GM18868 (cell line): Measurements from ENCODE around the gene STK11IP.

Experiments
- ATAC-seq: cut with Tn5 transposase; IDR thresholded peaks from one replicate; pipeline ENCODE4 v1.9.1; 2021; ENCODE audit warnings: mild to moderate bottlenecking, moderate library complexity; ENCODE audit not compliant: unreplicated experiment

The STK11IP gene

DNA sequence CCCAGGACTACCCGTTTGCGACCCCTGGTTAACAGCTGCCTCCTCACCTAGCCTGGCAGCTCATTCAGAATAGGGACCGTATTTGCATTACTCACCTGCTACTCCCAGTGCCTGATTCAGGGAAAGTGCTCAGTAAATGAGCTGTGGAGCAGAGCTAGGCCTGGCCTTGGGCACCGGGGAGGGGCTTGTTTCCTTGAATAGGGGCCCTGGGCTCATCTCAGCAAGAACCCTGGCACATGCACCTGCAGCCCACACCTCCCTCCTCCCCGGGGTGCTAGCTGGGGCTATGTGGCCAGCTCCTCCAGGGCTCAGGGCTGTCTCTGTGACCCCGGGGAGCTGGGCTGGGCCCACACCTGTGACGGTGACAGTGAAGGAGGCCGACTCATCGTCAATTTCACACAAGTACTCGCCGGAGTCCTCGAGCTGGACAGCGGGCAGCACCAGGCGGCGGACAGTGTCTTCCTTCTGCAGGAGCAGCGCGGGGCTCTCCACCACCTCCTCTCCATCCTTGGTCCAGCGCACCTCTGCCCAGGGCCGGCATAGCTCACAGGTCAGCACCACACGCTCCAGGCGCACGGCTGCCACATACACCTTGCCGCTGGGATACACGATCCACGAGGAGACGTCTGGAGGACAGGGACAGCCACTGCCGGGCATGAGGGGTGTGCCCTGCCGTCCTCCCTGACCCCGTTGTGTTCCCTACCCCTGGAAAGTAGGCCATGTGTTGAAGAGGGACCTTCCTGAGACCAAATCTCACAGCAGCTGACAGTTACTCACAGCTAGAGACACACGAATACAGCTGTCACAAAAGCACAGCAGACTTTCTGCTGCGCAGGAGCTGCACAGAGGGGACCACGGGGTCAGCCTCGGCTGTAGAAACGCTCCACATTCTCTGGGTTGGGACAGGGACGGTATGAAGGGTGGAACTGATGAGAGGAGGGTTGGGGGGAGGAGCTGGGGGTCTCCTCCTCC lies 35.3 kb upstream of the STK11IP start:
- no peak for ATAC-seq

DNA sequence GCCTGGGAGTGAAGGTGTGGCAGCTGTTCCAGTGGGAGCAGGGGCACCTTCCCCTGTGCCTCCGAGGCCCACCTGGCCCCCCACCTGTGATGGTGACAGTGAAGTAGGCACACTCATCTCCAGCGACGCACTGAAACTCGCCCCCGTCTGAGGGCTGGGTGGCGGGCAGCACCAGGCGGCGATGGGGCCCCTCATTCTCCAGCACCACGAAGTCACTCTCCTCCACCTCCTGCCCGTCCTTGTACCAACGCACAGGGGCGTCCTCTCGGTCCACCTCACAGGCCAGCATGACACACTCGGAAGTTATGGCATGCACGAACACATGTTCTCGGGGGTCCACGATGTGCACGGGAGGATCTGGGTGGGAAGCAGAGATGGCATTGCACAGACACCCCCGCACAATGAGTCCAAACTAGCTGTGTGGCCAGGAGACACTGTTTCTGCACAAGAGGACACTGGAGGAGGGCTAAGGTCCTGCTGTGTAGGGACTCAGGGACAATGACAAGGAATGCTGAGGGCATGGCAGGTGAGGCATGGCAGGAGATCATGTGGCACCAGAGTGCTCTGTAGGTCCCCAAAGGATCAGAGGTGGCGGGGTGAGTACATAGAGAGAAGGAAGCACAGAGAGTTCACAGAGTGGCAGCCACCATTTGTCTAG lies 34.3 kb upstream of the STK11IP start:
- ATAC-seq = no peak

DNA sequence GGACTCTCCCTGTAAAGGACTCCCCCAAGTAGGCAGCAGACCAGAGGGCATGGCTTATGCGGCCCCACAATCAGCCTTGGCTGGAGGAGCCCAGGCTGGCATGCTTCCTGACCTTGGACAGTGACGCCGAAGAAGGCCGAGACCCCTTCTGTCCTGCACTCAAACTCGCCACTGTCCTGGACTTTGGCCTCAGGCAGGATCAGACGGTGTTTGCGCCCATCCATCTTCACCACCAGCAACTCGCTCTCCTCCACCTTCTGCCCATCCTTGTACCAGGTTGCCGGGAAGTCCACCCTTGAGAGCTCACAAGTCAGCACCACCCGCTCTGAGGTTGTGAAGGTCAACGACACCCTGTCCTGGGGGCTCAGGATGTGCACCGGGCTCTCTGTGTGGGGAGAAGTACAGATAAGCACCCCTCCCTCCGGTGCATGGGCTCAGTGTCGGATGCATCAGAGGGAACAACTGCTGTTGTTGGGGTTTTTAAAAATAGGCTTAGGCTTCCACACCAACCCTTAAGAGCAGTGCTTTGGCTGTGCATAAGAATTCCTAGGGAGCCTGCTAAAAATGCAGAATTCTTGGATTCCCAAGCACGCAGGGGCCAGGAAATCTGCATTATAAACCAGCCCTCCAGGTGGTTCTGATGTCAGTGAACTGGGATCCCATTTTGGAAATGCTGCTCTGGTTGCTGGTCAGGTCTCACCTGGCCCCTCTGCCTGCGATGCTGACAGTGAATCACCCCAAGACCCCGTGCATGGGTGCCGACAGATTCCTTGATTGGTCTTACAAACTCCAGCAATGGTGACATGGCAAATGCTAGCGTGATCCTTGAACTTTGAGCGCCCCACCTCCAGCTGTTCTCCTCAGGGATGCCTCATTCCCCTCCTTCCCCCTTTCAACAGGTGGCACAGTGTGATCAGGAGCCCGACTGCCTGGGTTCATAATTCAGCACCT lies 32.3 kb upstream of the STK11IP start:
- no peak for ATAC-seq

DNA sequence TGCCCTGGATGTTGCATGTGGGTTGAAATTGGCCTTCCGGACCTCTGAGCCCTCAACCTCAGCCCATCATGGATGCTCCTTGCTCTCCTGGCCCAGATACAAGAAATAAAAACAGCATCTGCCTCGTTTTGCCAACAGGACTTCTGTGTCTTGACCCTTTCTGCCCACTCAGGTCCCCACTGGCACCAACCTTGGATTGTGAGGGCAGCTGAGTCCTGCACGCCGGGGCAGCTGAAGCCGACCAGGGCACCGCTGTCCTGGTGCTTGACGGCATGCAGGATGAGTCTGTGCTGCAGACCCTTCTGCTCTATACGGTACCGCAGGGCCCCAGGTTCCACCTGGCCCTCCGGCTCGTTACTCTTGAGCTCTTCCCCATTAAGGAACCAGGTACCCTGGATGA lies 31.0 kb upstream of the STK11IP start:
- ATAC-seq = no peak

GRCh38 chr2:219567131-219567530 lies 30.5 kb upstream of the STK11IP start:
- no peak for ATAC-seq

GRCh38 chr2:219567791-219568361 lies 29.8 kb upstream of the STK11IP start:
- ATAC-seq = no peak

DNA sequence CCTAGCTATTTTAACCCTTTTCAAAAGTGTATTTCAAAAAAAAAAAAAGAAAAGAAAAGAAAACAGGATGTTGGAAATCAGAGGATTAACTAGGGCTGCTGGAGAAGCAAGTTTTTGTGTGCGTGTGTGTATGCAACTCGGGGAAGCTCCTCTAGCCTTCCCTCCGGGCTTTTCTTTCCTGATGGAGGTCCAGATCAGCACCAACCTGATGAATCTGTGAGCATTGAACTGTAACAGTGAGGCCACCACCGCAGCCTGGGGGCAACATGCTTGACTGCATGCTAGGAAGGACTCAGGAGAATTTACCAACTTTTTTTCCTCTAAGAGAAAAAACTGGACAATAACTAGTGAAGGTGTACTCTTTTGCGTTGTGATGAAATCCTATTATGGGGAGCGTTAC lies 28.6 kb upstream of the STK11IP start:
- no peak for ATAC-seq

DNA sequence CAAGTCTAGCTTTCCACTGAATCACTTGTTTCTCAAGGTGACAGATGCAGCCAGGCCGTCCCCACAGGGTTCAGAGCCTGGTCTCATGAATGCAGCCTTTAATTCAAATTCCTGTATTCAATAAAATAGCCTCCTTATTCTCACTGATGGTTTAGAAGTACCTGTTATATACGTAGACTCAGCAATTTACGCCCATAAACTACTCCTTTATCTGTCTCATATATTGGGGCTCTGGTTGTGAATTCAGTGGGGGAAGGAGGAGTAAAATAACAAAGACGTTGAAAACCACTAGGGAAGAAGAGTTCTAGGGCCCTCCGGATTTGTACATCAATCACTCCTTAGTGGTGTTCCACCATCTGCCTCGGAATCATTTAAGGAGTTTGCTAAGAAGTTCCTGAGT lies 28.0 kb upstream of the STK11IP start:
- ATAC-seq = no peak

DNA sequence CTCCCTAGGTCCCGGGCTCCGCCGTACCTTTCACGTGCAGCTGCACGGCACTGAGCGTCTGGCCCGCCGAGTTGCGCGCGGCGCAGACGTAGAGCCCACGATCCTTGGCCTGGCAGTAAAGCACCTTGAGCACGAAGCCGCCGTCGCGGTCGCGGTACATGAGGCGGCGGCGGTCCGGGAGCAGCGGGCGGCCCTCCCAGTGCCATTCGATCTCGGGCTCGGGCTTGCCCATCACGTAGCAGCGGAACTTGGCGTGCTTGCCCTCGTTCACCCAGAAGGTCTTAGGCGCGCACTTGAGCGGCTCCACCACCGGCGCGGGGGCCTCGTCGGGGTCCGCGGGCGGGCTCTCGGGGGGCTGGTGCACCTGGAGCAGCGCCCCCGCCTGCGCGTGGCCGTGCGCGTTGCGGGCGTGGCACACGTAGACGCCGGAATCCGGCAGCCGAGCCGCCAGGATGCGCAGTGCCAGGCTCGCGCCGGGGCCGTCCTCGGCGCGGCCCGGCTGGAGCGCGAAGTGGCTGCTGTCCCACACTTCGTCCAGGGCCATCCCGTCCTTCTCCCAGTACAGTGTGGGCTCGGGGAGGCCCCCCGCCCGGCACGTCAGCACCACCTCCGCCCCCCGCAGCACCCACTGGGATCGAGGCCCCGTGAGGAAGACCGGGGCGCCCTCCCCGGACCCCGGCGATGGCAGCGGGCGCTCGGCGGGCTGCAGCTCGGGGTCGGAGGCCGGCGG lies 27.3 kb upstream of the STK11IP start:
- no peak for ATAC-seq

DNA sequence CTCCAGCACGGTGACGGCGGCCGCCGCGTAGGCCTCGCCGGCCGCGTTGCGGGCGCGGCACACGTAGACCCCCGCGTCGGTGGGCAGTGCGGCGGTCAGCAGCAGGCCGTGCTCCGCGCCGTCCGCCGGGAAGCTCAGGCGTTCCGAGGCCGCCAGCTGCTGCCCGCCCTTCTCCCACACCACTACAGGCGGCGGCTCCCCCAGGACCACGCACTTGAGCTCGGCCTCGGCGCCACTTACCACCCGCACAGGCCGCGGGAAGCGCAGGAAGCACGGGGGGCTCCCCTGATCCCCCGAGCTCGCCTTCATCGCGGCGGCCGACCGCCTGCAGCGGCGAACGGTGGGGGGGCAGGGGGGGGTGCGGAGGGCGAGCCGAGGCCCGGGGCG lies 26.7 kb upstream of the STK11IP start:
- no peak for ATAC-seq

DNA sequence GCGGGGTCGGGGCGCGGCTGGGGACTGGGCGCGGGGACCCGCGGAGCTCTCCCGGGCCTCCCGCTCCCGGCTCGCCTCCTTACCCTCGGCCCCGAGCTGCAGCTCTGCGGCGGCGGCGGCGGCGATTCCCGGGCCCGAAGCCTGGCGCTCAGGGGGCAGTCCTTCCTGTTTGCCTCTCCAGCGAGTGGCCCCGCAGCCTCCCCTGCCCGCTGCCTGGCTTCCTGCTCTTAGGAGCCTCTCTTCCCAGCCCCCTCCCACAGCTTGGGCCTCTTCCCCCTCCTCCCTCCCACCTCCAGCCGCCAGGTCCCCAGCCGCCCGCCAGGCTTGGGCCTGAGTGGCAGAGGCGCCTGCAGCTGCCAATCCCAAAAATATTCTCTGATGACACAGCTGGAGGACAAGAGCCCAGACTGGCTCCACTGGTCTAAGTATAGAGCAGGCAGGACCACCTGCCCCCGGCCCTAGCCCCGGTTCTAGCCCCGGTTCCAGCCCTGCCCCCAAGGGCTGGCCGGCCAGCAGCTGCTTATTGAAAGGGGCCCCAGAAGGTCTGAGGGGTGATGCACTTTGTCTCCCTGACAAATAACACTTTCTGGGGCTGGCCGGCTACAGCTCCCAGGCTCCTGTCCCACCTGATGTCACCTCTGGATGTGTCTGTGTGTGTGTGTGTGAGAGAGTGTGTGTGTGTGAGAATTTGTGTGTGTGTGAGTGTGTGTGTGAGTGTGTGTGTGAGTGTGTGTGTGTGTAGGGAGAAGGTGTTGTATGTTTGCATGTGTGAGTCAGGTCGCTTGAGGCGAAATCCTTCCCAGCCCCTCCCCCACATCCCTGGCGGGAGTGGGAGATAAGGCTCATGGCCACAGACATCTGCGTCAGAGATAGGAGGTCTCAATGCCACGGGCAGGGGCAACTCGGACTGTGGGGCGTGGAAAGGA lies 26.1 kb upstream of the STK11IP start, which contains the start of gene OBSL1:
TSS of gene OBSL1 (minus strand) at position 229 of the 926 bp plus-strand sequence. CDS start 307 bp downstream, outside the sequence.
- ATAC-seq = no peak

- no peak for ATAC-seq
These were observed 25.2 kb upstream of the STK11IP start, which contains the start of gene INHA for GRCh38 chr2:219572237-219573001. TSS of gene INHA (plus strand) at chr2:219572310. CDS start at chr2:219572375, 65 bp downstream.

DNA sequence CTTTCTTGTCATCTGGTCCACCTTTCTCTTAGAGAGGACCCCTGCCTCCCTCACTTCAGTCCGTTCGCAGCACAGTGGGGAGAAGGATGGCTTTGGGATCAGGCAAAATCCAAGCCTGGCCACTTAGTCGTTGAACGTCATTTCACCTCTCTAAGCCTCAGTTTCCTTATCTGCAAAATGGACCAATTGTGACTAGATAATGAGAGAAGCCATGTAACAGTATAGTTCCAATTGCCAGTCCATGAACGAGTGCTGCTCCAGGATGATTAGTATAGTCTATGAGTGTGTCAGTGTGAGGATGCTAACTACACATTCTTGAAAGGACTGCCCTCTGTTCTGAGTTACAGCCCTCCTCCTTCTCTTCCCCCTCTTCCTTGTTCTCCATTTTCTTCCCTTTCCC lies 24.5 kb upstream of the STK11IP start:
- no peak for ATAC-seq

DNA sequence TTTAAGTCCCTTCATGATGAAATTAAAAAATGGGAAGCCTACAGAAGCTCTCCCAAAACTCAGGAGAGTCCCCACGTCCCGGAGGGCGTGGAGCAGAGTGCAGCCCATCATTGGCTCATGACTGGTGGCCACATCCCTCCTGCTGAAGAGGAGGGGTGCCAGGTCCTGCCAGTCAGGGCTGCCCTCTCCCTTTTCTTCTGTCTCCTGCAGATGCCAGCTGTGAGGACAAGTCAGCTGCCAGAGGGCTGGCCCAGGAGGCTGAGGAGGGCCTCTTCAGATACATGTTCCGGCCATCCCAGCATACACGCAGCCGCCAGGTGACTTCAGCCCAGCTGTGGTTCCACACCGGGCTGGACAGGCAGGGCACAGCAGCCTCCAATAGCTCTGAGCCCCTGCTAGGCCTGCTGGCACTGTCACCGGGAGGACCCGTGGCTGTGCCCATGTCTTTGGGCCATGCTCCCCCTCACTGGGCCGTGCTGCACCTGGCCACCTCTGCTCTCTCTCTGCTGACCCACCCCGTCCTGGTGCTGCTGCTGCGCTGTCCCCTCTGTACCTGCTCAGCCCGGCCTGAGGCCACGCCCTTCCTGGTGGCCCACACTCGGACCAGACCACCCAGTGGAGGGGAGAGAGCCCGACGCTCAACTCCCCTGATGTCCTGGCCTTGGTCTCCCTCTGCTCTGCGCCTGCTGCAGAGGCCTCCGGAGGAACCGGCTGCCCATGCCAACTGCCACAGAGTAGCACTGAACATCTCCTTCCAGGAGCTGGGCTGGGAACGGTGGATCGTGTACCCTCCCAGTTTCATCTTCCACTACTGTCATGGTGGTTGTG lies 23.0 kb upstream of the STK11IP start:
- no peak for ATAC-seq

DNA sequence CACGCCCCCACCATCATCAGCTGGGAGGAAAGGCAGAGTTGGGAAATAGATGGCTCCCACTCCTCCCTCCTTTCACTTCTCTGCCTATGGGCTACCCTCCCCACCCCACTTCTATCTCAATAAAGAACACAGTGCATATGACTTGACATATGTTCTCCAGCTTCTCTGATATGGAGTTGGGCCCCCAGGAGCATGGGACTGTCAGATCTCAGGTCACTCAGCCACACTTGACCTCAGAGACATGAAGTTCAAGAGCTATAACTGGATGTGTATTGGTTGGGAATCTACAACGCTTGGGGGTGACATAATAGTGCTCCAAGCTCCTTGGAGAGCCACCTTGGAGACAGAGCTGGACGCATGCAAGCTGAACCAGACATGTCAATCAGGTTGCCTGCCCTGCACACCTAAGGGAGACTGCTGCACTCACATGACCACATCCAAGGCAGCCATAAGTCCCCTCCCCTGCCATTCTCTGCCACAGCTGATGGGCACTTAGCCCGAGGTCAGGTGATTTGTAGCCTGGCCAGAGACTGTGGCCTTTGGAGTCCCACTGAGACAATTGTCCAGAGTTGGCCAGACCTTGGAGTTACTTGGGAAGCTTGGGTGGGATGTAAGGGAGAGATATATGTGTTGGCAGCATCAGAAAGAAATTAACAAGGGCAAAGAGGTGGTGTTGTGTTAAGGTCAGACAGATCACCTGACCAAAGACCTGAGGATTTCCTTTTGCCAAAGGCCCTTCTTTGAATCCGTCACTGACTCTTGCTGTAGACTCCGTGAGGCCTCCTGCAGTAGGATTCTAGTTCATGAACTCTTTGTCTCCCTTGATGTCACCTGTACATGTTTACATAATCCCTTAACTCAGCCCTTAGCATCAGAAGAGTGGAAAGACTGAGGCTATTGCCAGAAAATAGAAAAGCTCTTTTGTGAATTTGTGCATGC lies 21.8 kb upstream of the STK11IP start:
- ATAC-seq = no peak
